MM.1S (cell line): ENCODE measurements around the gene TMEM175.

Experiments
- CTCF ChIP-seq: fragments of 300-600 bp; sonication (generic); IDR thresholded peaks from 2 replicates; pipeline ENCODE4 v1.5.1; 2016; ENCODE audit warnings: antibody characterized with exemption, low read length, mixed read lengths
- EZH2 ChIP-seq: fragments of 300-600 bp; sonication (generic); optimal IDR thresholded peaks from 2 replicates; pipeline ENCODE3; 2017; ENCODE audit warnings: low read depth, mild to moderate bottlenecking, antibody characterized with exemption, low read length, mixed read lengths
- EZH2phosphoT487 ChIP-seq: fragments of 300-600 bp; sonication (generic); IDR thresholded peaks from 2 replicates; pipeline ENCODE4 v1.6.1; 2018; ENCODE audit warnings: antibody characterized with exemption, low read length

DNA sequence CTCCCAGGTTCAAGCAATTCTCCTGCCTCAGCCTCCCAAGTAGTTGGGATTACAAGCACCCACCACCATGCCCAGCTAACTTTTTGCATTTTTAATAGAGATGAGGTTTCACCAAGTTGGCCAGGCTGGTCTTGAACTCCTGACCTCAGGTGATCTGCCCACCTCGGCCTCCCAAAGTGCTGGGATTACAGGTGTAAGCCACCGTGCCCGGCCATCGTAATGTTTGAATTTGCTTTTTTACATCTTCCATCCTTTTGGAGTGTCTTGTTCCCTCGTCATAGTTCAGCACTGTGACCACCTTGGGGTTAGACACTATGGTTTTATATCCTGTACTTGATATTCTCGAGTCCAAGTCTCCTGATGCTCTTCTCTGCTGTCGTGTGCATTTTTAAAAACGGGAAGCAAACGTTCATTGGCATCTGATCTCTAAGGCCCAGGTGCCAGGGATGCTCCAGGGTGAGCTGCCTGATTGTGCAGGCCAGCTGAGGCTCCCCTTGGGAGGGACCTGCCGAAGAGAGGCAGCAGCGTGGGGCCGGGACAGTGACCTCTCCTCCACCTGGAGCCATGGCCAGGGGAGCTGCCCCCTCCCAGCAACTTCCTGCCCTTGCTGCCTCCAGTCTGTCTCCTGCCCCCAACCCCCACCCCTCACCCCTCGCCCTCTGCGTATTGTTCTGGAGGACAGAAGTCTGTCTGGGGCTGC is 24.4 kb downstream of the TMEM175 start:
- TF ChIP-seq CTCF: no peak
- no peak for TF ChIP-seq EZH2
- no peak for TF ChIP-seq EZH2phosphoT487
